Gastrocnemius medialis (tissue), 4 donors: ENCODE measurements around the gene EFNB2.

ENCODE experiments used
- POLR2A ChIP-seq, 2 donors: fragments of 450-650 bp; IDR thresholded peaks; one replicate each; pipeline ENCODE4 v1.6.1; 2017; ENCODE audit warnings: antibody characterized with exemption in 2 of 2, mild to moderate bottlenecking in 2 of 2, moderate library complexity in 2 of 2
- TF ChIP-seq, protein P1 (sequence below), 5 experiments: fragments of 450-650 bp in 3 of 5; fragments of 200-600 bp in 2 of 5; sonication (generic) in 2 of 5; IDR thresholded peaks in 4 of 5; conservative IDR thresholded peaks in 1 of 5; 1 replicate in 4 of 5; 2 replicates in 1 of 5; pipeline ENCODE4 v1.5.1; 2016 to 2019; ENCODE audit warnings: antibody characterized with exemption in 5 of 5, mild to moderate bottlenecking in 3 of 5, moderate library complexity in 3 of 5

DNA sequence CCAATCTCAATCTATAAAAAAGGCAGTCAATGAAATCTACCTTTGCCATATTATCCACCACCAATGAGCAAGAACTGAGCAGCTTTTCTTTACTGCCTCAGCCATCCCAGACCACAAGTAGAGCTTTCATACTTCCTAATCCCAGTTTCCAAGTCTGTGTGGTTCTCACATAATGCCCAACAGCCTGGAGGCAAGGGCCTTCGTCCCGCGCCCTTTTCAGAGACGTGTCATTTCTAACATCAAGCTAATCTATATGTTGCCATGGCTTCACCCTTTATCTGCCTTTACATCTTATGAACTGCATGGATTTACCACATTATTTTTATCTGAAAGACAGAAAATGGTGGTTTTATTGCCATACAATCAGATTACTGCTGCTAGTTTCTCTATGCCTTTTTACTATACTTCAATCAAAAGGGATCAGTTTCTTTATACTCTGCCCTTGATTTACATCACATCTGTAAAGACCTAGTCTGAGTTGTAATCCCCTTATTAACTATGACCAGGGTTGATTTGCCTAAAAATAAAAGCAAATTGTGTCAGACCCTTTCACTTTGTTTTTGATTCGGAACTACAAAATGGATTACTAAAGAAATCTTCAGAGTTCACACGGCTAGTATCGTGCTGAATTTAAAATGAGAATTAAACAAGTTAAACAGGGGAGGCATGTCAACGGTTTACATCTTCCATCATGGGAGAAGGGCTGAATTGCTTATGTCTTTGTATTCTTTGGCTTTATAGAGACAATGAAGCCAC, 5.9 kb downstream of the EFNB2 start:
- TF ChIP-seq, protein P1, sequence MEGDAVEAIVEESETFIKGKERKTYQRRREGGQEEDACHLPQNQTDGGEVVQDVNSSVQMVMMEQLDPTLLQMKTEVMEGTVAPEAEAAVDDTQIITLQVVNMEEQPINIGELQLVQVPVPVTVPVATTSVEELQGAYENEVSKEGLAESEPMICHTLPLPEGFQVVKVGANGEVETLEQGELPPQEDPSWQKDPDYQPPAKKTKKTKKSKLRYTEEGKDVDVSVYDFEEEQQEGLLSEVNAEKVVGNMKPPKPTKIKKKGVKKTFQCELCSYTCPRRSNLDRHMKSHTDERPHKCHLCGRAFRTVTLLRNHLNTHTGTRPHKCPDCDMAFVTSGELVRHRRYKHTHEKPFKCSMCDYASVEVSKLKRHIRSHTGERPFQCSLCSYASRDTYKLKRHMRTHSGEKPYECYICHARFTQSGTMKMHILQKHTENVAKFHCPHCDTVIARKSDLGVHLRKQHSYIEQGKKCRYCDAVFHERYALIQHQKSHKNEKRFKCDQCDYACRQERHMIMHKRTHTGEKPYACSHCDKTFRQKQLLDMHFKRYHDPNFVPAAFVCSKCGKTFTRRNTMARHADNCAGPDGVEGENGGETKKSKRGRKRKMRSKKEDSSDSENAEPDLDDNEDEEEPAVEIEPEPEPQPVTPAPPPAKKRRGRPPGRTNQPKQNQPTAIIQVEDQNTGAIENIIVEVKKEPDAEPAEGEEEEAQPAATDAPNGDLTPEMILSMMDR (IDR thresholded peaks at IDR 0.05 in 4 of 5, conservative IDR thresholded peaks at IDR 0.05 in 1 of 5): no peak
- no peak for TF ChIP-seq POLR2A (IDR thresholded peaks at IDR 0.05)
